Spleen (tissue), 11 donors: ENCODE results near the gene ATP6V1E1. TPM values are rescaled to one million over a fixed set of nuclear protein-coding genes. Genes with fewer than 3 reads are reported as not detected.
A peak's percentile ranks its signal among the peaks of the same experiment; 100 is the strongest.

Source experiments
- DNase-seq: peaks from one replicate; pipeline ENCODE4 v3.0.0-alpha.2; 2020
- H3K27ac ChIP-seq, 8 donors: fragments of 200-600 bp; sonication (generic) in 7 of 8; 1 replicate in 4 of 8; 2 replicates in 4 of 8; pipeline versions ENCODE4 v1.5.0 to v1.8.0; 2016 to 2021; ENCODE audit warnings: inconsistent platforms in 4 of 8, mild to moderate bottlenecking in 4 of 8, moderate library complexity in 1 of 8
- H3K27me3 ChIP-seq, 7 donors: fragments of 200-600 bp; sonication (generic) in 6 of 7; replicated peaks in 1 of 7; 1 replicate in 4 of 7; 2 replicates in 3 of 7; pipeline versions ENCODE4 v1.5.0 to v1.8.0; 2016 to 2021; ENCODE audit warnings: inconsistent platforms in 3 of 7, mild to moderate bottlenecking in 1 of 7
- H3K36me3 ChIP-seq, 6 donors: fragments of 200-600 bp; sonication (generic) in 5 of 6; 1 replicate in 4 of 6; 2 replicates in 2 of 6; pipeline versions ENCODE4 v1.5.0 to v1.8.0; 2016 to 2021; ENCODE audit warnings: inconsistent platforms in 2 of 6
- H3K4me1 ChIP-seq, 6 donors: fragments of 200-600 bp; sonication (generic) in 5 of 6; 1 replicate in 3 of 6; 2 replicates in 3 of 6; pipeline versions ENCODE4 v1.5.0 to v1.8.0; 2016 to 2021; ENCODE audit warnings: inconsistent platforms in 3 of 6
- H3K4me3 ChIP-seq, 8 donors: fragments of 200-600 bp; sonication (generic) in 7 of 8; 1 replicate in 4 of 8; 2 replicates in 4 of 8; pipeline versions ENCODE4 v1.5.0 to v1.8.0; 2016 to 2021; ENCODE audit warnings: inconsistent platforms in 4 of 8, mild to moderate bottlenecking in 4 of 8, moderate library complexity in 2 of 8
- H3K9me3 ChIP-seq, 8 donors: fragments of 200-600 bp; sonication (generic) in 7 of 8; 1 replicate in 4 of 8; 2 replicates in 4 of 8; pipeline versions ENCODE4 v1.5.0 to v1.8.0; 2016 to 2021; ENCODE audit warnings: inconsistent platforms in 4 of 8
- POLR2A ChIP-seq, 3 donors: fragments of 450-650 bp; IDR thresholded peaks; one replicate each; pipeline ENCODE4 v1.5.1; 2017; ENCODE audit warnings: antibody characterized with exemption in 3 of 3, mild to moderate bottlenecking in 1 of 3
- POLR2AphosphoS5 ChIP-seq, 3 donors: sonication (generic); formaldehyde crosslinking; IDR thresholded peaks; one replicate each; pipeline ENCODE4 v1.5.1; 2017; ENCODE audit warnings: antibody characterized with exemption in 3 of 3
- WGBS, 5 donors: extraction: QIAGEN DNeasy Blood & Tissue Kit in 3 of 5; methylation state at CpG; one replicate each; pipeline versions ENCODE4 v1.1.5 to v1.1.7; 2013 to 2018; 5-methylcytosine and 5-hydroxymethylcytosine counted together
- intact Hi-C: fragments of 100-400 bp; cut with DNase I; formaldehyde crosslinking; loops from one replicate; pipeline ENCODE4 v1.15.0; 2023; ENCODE audit warnings: low total_unique reads
- polyA plus RNA-seq, 3 donors: library from polyadenylated mRNA; stranded (reverse); fragments of 200-250 nt; gene quantifications; one replicate each; pipeline ENCODE4 v1.2.1, GENCODE V29; 2013
- total RNA-seq, 7 donors: library from RNA; depleted of rRNA in 3 of 7; stranded (reverse); fragments of >200 nt in 3 of 7; fragmentation: NEBNext Ultra II Directional in 4 of 7; extraction: Animal tissue kit (Norgen Biotek cat#: 25700) in 4 of 7; gene quantifications; one replicate each; pipeline versions ENCODE4 v1.1.0 to v1.2.1, GENCODE V29; 2016 to 2021
- TF ChIP-seq, protein P1 (sequence below), 11 experiments: fragments of 200-600 bp in 7 of 11; fragments of 450-650 bp in 4 of 11; sonication (generic) in 4 of 11; IDR thresholded peaks in 8 of 11; conservative IDR thresholded peaks in 3 of 11; 1 replicate in 7 of 11; 2 replicates in 4 of 11; pipeline versions ENCODE4 v1.4.0 to v1.8.0; 2016 to 2021; ENCODE audit warnings: antibody characterized with exemption in 11 of 11, inconsistent platforms in 4 of 11, mild to moderate bottlenecking in 1 of 11
- donor health status: healthy with polysubstance abuse.
- donor health status: DM: no; HTN: no; CAD: no; lungs with moderate emphysema.
- donor health status: DM: no; HTN: no; CAD: no.
- donor health status: Bipolar disorder and iron deficiency.
- donor health status: healthy.
- donor health status: DM: no; HTN: no; CAD: no.
- donor health status: DM: yes; HTN: yes; CAD: no.

ATP6V1E1 gene
- total and polyA plus RNA-seq, 10 donors: 66.1 to 127 (median 111) TPM

DNA sequence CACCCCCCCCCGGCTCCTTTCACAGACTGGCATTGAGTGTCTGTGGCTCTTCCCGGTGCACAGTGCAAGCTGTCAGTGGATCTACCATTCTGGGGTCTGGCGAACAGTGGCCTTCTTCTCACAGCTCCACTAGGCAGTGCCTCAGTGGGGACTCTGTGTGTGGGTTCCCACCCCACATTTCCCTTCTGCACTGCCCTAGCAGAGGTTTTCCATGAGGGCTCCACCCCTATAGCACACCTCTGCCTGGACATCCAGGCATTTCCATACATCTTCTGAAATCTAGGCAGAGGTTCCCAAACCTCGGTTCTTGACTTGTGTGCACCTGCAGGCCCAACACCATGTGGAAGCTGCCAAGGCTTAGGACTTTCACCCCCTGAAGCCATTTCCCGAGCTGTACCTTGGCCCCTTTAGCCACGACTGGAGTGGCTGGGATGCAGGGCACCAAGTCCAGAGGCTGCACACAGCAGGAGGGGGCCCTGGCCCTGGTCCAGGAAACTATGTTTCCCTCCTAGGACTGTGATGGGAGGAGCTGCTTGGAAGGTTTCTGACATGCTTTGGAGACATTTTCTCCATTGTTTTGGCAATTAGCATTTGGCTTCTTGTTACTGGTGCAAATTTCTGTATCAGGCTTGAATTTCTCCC lies 36.0 kb upstream of the ATP6V1E1 start:
- DNase-seq: no peak
- 96 to 98% (median 96%) methylated on average over 6 of the region's 6 CpGs for WGBS, 5 donors
- H3K4me1 ChIP-seq: peaks cover 0 to 16% (median 0%) of the 10 kb centered on the region in 6 donors
- peaks cover 0 to 18% (median 12%) of the 10 kb centered on the region in 8 donors for H3K9me3 ChIP-seq
- H3K4me3 ChIP-seq: no peak overlapping the region
- H3K36me3 ChIP-seq: peaks cover 6 to 79% (median 46%) of the 10 kb centered on the region in 6 donors
- no peak for TF ChIP-seq POLR2A (IDR thresholded peaks at IDR 0.05)
- no peak overlapping the region for H3K27ac ChIP-seq
- intact Hi-C loops: no loop called here
- no peaks in the 10 kb centered on the region for H3K27me3 ChIP-seq

DNA sequence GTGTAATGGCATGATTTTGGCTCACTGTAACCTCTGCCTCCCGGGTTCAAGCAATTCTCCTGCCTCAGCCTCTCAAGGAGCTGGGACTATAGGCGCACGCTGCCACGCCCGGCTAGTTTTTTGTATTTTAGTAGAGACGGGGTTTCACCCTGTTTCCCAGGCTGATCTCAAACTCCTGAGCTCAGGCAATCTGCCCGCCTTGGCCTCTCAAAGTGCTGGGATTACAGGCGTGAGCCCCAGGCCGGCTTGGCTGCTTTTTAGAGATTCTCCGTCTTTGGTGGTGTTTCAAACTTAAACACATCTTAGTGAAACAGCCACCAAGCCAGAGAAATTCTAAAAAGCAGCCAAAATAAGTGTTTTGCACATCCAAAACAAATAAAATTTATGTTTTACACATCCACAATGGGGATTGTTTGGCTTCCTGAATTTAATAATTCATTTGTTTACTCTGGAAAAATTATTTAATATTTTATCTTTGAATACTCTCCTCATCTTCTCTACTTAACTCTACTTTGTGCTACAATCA lies 28.4 kb upstream of the ATP6V1E1 start:
- no peak overlapping the region for H3K4me3 ChIP-seq
- H3K36me3 ChIP-seq: peaks cover 0 to 70% (median 27%) of the 10 kb centered on the region in 6 donors
- DNase-seq: no peak
- peaks cover 0 to 16% (median 4%) of the 10 kb centered on the region in 6 donors for H3K4me1 ChIP-seq
- intact Hi-C loops: no loop called here
- H3K9me3 ChIP-seq: no peaks in the 10 kb centered on the region
- no peak overlapping the region for H3K27ac ChIP-seq
- WGBS, 5 donors: 95 to 98% (median 97%) methylated on average over 10 of the region's 10 CpGs
- TF ChIP-seq, protein P1, sequence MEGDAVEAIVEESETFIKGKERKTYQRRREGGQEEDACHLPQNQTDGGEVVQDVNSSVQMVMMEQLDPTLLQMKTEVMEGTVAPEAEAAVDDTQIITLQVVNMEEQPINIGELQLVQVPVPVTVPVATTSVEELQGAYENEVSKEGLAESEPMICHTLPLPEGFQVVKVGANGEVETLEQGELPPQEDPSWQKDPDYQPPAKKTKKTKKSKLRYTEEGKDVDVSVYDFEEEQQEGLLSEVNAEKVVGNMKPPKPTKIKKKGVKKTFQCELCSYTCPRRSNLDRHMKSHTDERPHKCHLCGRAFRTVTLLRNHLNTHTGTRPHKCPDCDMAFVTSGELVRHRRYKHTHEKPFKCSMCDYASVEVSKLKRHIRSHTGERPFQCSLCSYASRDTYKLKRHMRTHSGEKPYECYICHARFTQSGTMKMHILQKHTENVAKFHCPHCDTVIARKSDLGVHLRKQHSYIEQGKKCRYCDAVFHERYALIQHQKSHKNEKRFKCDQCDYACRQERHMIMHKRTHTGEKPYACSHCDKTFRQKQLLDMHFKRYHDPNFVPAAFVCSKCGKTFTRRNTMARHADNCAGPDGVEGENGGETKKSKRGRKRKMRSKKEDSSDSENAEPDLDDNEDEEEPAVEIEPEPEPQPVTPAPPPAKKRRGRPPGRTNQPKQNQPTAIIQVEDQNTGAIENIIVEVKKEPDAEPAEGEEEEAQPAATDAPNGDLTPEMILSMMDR (IDR thresholded peaks at IDR 0.05 in 8 of 11, conservative IDR thresholded peaks at IDR 0.05 in 3 of 11): no peak
- TF ChIP-seq POLR2A (IDR thresholded peaks at IDR 0.05): no peak
- TF ChIP-seq POLR2AphosphoS5 (IDR thresholded peaks at IDR 0.05): no peak
- no peaks in the 10 kb centered on the region for H3K27me3 ChIP-seq

DNA sequence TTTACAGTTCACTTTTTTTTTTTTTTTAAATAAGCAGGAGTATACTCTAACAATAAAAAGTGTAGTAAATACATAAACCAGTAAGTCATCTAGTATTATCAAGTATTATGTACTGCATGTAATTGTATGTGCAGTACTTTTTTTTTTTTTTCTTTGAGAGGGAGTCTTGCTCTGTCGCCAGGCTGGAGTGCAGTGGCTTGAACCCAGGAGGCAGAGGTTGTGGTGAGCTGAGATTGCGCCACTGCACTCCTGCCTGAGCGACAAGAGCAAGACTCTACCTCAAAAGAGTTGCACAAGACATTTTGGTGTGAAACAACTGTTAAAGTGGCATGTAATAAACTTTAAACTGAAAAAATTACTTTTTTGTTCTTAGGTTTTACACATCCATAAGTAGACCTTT lies 26.7 kb upstream of the ATP6V1E1 start:
- H3K27ac ChIP-seq: peak overlapping the region in 5 of 8 donors; percentile 8 to 52 (median 43)

DNA sequence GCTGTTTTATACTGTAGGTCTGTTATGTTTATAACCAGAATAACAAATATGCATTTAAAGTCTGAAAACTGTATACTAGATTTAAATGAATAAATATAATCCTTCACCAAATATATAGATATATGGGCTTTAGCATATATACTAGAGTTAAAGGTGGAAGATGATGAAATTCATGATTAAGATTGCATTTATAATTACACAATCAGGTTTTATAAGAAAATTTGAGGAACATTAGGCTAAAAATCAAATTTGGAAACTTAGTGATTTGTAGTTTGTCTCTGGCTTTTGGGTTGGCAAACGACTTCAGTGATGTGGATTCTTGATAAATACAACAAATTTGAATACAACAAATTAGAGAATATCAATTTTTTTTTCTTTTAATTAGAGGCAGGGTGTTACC lies 20.0 kb upstream of the ATP6V1E1 start:
- no peaks in the 10 kb centered on the region for H3K27me3 ChIP-seq
- H3K27ac ChIP-seq: peak overlapping the region in 3 of 8 donors; percentile 16 to 52 (median 46)
- H3K9me3 ChIP-seq: no peaks in the 10 kb centered on the region
- intact Hi-C loops: no loop called here
- H3K4me1 ChIP-seq: peaks cover 0 to 22% (median 7%) of the 10 kb centered on the region in 6 donors
- no peak overlapping the region for H3K4me3 ChIP-seq
- DNase-seq: no peak
- no peak for TF ChIP-seq POLR2AphosphoS5 (IDR thresholded peaks at IDR 0.05)
- no peak for TF ChIP-seq POLR2A (IDR thresholded peaks at IDR 0.05)
- TF ChIP-seq, protein P1 (IDR thresholded peaks at IDR 0.05 in 8 of 11, conservative IDR thresholded peaks at IDR 0.05 in 3 of 11): no peak
- peaks cover 0 to 15% (median 0%) of the 10 kb centered on the region in 6 donors for H3K36me3 ChIP-seq
- 38 to 68% (median 44%) methylated on average over 1 of the region's 1 CpG for WGBS, 5 donors

More for the DNA sequence above, 26.7 kb upstream of the ATP6V1E1 start:
- intact Hi-C loops: no loop called here
- H3K9me3 ChIP-seq: no peaks in the 10 kb centered on the region
- H3K27me3 ChIP-seq: no peaks in the 10 kb centered on the region
- no peak for TF ChIP-seq POLR2A (IDR thresholded peaks at IDR 0.05)
- no peak for TF ChIP-seq POLR2AphosphoS5 (IDR thresholded peaks at IDR 0.05)
- TF ChIP-seq, protein P1 (IDR thresholded peaks at IDR 0.05 in 8 of 11, conservative IDR thresholded peaks at IDR 0.05 in 3 of 11): no peak
- 43 to 86% (median 79%) methylated on average over 3 of the region's 3 CpGs for WGBS, 5 donors
- H3K4me1 ChIP-seq: peaks cover 0 to 16% (median 4%) of the 10 kb centered on the region in 6 donors
- no peak overlapping the region for H3K4me3 ChIP-seq
- no peak for DNase-seq
- H3K36me3 ChIP-seq: peaks cover 0 to 53% (median 18%) of the 10 kb centered on the region in 6 donors
